Thymus (tissue), 11 donors: Measurements from ENCODE around the gene UBE2D4. TPM values are rescaled to one million over a fixed set of nuclear protein-coding genes. Genes with fewer than 3 reads are reported as not detected.
"Not testable (repeated sequence)": the region's sequence is repeated elsewhere in the genome, so short reads cannot be mapped to it uniquely, and the experiment has no call there.

Source experiments
- DNase-seq, 9 donors: peaks; one replicate each; pipeline ENCODE4 v3.0.0-alpha.2; 2013; ENCODE audit warnings: low spot score in 9 of 9, low read depth in 6 of 9, missing footprints in 1 of 9
- H3K27ac ChIP-seq, 2 donors: one replicate each; pipeline ENCODE4 v1.5.1; 2013; ENCODE audit warnings: control low read depth in 1 of 2, low read depth in 1 of 2, low read length in 1 of 2, mild to moderate bottlenecking in 1 of 2, moderate library complexity in 1 of 2
- H3K27me3 ChIP-seq, 2 donors: one replicate each; pipeline ENCODE4 v1.5.1; 2013; ENCODE audit warnings: low read length in 1 of 2; ENCODE audit not compliant: control insufficient read depth in 2 of 2, insufficient read depth in 1 of 2
- H3K36me3 ChIP-seq, 2 donors: one replicate each; pipeline ENCODE4 v1.5.1; 2013; ENCODE audit warnings: low read length in 1 of 2, mild to moderate bottlenecking in 1 of 2, moderate library complexity in 1 of 2; ENCODE audit not compliant: control insufficient read depth in 2 of 2, insufficient read depth in 2 of 2
- H3K4me1 ChIP-seq, 2 donors: one replicate each; pipeline ENCODE4 v1.5.1; 2013; ENCODE audit warnings: low read length in 2 of 2; ENCODE audit not compliant: control insufficient read depth in 2 of 2, insufficient read depth in 2 of 2
- H3K4me3 ChIP-seq, 2 donors: one replicate each; pipeline ENCODE4 v1.5.1; 2013; ENCODE audit warnings: low read length in 2 of 2, control low read depth in 1 of 2, mild to moderate bottlenecking in 1 of 2
- H3K9me3 ChIP-seq, 2 donors: one replicate each; pipeline ENCODE4 v1.5.1; 2013; ENCODE audit warnings: low read length in 1 of 2, mild to moderate bottlenecking in 1 of 2; ENCODE audit not compliant: control insufficient read depth in 2 of 2, insufficient read depth in 1 of 2
- WGBS: extraction: QIAGEN DNeasy Blood & Tissue Kit; methylation state at CpG from one replicate; pipeline ENCODE4 v1.1.7; 2013; 5-methylcytosine and 5-hydroxymethylcytosine counted together
- polyA plus RNA-seq: library from polyadenylated mRNA; stranded (reverse); fragments of 200-250 nt; gene quantifications from one replicate; pipeline ENCODE4 v1.2.3, GENCODE V29; 2013
- total RNA-seq: library from RNA; stranded (reverse); fragments of 120-200 nt; gene quantifications from one replicate; pipeline ENCODE4 v1.2.4, GENCODE V29; 2013
- donor health status: healthy.

Gene UBE2D4
- total and polyA plus RNA-seq, 2 donors = 6.7 to 10.2 TPM

DNA sequence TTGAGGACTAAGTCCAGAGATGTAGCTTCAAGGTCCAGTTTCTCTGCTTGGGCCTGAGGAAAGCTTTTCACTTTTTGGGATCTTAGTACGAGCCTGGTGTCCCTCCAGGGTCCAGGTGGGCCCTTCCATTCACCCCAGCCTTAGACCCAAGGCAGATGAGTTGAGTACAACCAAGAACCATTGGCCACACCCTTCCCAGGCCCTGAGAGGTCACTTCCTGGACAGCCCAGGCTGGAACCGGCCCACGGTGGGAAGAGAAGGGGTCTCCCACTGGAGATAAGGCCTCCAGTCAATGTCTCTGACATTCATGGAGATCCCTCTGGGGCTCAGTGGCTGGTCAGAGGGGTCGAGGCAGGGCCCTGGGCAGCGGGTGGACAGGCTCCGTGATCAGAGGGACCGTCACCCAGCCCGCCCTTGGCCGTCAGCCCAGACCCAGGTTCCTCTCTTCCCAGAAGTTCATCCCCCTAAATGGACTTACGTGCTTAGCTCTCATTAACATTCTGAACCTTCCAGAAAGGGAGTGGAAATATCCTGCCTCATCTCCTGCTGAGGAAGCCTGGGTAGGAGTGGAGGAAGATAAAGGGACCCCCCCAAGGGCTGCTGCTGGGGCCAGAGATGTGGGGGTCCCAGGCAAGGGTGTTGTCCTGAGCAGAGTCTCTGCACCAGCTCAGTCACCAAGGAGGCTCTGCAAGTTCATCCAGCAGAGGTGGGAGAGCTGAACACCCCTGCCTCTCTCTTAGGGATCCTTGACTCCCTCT, 48.7 kb downstream of the UBE2D4 start:
- H3K9me3 ChIP-seq, H3K4me1 ChIP-seq, H3K27ac ChIP-seq, H3K36me3 ChIP-seq, H3K27me3 ChIP-seq, DNase-seq, H3K4me3 ChIP-seq: not testable (repeated sequence)
- 96% methylated on average over 10 of the region's 10 CpGs for WGBS

DNA sequence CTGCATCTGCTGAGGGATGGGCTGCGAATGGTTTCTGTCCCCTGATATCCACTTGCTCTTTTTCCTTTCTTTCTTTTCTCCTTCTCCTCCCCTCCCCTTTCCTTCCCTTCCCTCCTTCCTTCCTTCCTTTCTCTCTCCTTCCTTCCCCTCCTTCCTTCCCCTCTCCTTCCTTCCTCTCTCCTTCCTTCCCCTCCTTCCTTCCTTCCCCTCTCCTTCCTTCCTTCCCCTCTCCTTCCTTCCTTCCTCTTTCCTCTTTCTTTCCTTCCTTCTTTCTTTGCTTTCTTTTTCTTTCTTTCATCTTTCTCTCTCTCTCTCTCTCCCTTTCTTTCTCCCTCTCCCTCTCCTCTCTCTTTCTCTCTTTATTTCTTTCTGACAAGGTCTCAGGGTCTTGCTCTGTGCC, 51.3 kb downstream of the UBE2D4 start:
- Histone ChIP-seq H3K9me3 (no peaks in the 10 kb centered on the region), H3K27ac (no peak overlapping the region), H3K27me3 (no peaks in the 10 kb centered on the region), H3K4me1 (no peaks in the 10 kb centered on the region), H3K36me3 (no peaks in the 10 kb centered on the region), H3K4me3 (no peak overlapping the region)
- 92% methylated on average over 1 of the region's 1 CpG for WGBS
- DNase-seq = no peak

DNA sequence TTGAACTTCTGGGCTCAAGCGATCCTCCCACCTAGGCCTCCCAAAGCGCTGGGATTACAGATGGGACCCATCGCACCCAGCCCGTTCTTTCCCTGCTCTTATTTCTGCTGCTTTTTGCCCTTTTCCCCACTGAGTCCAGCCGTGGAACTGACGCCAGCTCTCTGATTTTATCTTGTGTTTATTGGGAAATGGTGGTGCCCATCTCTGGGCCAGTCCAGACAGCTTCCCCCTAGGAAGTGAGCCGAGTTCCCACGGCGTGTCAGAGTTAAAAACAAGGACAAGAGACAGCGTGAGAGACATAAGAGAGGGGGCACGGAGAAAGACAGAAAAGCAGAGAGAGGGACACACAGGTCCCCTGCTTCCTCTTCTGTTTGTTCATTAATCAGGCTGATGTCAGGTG, 51.9 kb downstream of the UBE2D4 start:
- H3K27ac ChIP-seq, H3K36me3 ChIP-seq, H3K27me3 ChIP-seq, DNase-seq, H3K4me3 ChIP-seq, H3K4me1 ChIP-seq, H3K9me3 ChIP-seq: not testable (repeated sequence)
- 94% methylated on average over 11 of the region's 11 CpGs for WGBS

DNA sequence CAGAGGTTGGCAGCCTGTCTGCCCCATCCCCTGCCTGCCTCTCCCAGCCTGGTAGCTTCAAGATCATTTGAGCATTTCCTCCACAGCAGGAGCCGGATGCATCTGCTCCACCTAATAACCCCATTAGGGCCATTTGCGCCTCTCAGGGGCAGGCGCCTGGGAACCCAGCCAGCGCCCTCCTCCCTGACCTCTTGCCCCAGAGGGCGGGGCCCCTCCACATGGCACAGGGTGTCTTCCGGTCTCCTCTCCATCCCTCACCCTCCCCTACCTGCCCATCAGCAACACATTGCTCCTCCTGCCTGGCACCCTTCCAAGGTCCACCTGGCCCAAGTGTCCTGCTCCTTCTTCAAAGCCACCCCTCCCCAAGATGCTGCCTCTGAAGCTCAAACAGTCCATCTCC, 56.6 kb downstream of the UBE2D4 start:
- 95% methylated on average over 4 of the region's 6 CpGs for WGBS

DNA sequence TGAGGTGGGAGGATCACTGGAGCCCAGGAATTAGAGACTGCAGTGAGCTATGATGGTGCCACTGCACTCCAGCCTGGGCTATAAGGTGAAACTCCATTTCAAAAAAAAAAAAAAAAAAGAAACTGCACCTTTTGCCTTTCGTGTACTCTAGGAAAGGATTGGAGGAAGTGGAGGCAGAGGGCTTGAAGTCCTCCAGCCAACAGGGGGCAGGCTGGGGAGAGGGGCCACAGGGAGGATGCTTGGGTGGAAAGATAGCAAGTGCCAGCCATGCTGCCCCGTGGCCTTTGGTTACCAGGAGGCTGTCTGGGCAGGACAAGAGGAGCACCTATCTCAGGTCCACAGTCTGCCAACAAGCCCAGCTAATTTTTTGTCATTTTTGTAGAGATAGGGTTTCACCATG, 57.5 kb downstream of the UBE2D4 start:
- not testable (repeated sequence) for H3K4me1 ChIP-seq, H3K27ac ChIP-seq, DNase-seq, H3K27me3 ChIP-seq, H3K4me3 ChIP-seq, H3K9me3 ChIP-seq, H3K36me3 ChIP-seq
- WGBS = 97% methylated on average over 2 of the region's 2 CpGs

More for the DNA sequence above, 56.6 kb downstream of the UBE2D4 start:
- H3K27ac ChIP-seq, H3K27me3 ChIP-seq, H3K4me1 ChIP-seq, DNase-seq, H3K4me3 ChIP-seq, H3K36me3 ChIP-seq, H3K9me3 ChIP-seq: not testable (repeated sequence)

DNA sequence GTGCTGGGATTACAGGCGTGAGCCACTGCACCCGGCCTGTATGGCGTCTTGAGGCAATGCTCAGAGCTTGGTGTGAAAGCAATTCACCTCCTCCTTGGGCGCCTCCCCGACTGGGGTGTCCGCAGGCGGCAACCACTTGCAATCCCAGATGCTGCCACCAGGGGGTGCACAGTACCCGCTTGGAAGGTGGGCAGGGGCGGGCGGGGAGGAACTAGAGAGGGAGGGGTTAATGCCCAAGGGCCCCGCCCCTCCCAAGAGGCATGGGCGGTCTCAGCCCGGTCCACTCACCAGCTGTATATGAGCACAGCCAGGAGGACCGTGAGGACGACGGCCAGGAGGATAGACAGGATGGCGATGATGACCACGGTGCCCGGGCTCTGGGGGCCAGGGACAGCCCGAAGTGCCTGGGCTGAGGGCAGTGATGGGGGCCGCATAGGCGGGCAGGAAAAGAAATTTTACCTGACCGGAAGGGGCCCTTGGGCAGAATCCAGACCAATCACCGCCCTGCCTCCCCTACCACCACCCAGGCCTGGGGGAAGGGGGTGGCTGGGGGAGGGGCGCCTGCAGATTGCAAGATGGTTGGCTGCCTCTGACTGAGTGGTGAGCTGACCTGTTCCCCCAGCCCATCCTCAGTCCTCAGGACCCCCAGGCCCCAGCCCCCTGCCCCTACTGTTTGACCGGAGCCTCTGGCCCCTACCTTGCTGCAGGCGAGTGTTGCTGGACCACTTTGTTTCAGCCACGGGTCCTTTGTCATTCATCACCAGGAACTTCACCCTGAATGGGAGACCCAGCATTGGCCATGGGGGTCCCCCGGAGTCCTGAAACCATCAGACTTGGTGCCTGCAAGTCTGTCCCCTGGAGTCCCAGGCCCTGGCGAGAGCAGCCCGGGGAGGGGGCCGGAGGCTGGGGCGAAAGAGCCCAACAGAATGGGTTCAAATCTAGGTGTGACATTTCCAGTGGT, 59.9 kb downstream of the UBE2D4 start:
- H3K27ac ChIP-seq = not testable (repeated sequence)
- DNase-seq = peak in 8 of 9 donors; percentile 1 to 73 (median 40)
- WGBS = 42% methylated on average over 30 of the region's 33 CpGs

DNA sequence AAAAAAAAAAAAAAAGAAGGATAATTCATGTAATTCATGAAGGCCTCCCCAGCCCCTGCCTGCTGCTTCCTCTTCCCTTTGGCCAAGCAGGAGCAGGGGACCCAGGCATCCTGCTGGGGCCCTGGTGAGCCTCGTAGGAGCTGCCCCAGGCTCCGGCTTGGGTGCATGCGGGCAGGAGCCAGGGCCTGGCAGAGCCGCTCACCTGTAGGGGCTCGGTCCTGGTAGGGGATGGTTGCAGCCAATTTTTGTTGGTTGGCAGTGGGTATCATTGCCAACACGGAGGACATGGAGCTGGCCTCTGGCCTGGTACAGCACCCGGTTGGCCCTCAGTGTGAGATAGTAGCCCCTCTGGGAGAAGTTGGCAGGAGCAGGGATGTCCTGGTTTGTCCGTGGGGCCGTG, 61.2 kb downstream of the UBE2D4 start:
- H3K4me1 ChIP-seq, H3K27ac ChIP-seq, H3K36me3 ChIP-seq, H3K4me3 ChIP-seq, H3K27me3 ChIP-seq, DNase-seq, H3K9me3 ChIP-seq: not testable (repeated sequence)
- 96% methylated on average over 8 of the region's 9 CpGs for WGBS

More for the DNA sequence above, 59.9 kb downstream of the UBE2D4 start:
- not testable (repeated sequence) for H3K4me3 ChIP-seq, H3K4me1 ChIP-seq, H3K27me3 ChIP-seq, H3K9me3 ChIP-seq, H3K36me3 ChIP-seq

DNA sequence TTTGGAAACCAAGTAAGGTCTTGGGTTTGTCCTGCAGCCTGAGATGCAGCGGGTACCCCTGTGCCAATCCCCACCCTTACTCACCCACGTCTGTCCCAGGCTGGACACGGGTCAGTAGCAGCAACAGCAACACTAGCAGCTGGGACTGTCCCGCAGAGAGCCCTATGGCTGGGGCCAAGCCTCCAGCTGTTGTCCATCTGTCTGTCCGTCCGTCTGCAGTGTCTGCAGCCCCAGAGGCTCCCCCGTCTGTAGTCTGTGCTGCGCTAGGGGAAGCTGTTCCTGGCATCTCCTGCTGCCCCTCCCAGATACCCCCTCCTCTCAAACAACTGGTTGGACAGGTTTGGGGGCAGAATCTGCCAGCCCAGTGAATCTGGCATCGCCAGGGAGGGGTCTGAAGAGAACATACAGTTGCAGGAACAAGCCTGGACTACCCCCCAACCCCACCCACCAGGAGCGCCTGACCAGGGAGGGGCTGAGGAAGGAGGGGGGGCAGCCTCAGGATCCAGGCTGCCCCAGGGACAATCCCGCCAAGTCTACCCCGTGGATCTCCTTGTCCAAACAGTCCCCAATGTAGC, 63.9 kb downstream of the UBE2D4 start:
- not testable (repeated sequence) for DNase-seq, H3K4me1 ChIP-seq, H3K27me3 ChIP-seq, H3K27ac ChIP-seq, H3K4me3 ChIP-seq, H3K36me3 ChIP-seq, H3K9me3 ChIP-seq
- whole genome bisulfite sequencing = 90% methylated on average over 12 of the region's 12 CpGs

DNA sequence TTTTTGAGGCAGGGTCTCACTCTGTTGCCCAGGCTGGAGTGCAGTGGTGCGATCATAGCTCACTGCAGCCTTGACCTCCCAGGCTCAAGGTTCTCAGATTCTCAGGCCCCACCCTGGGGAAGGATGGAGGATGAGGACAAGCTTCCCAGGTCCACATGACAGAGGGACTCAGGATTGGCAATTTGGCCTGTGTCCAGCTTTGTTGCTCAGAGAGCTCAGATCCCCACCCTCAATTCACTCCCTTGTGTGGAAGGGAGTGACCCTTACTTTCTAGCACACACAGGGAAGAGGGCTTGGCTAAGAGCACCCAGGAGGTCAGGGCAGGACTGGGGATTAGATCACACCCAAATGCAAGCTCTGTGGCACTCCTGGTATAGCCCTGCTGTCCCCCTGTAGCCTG, 64.6 kb downstream of the UBE2D4 start:
- not testable (repeated sequence) for H3K4me1 ChIP-seq, H3K27me3 ChIP-seq, H3K9me3 ChIP-seq, DNase-seq, H3K27ac ChIP-seq, H3K4me3 ChIP-seq, H3K36me3 ChIP-seq
- WGBS = 94% methylated on average over 1 of the region's 1 CpG
